GM19397 (cell line): Measurements from ENCODE around the gene DPP7.

Experiments used
- ATAC-seq: cut with Tn5 transposase; IDR thresholded peaks from one replicate; pipeline ENCODE4 v1.9.1; 2021; ENCODE audit warnings: mild to moderate bottlenecking, moderate library complexity; ENCODE audit not compliant: unreplicated experiment

Gene DPP7

DNA sequence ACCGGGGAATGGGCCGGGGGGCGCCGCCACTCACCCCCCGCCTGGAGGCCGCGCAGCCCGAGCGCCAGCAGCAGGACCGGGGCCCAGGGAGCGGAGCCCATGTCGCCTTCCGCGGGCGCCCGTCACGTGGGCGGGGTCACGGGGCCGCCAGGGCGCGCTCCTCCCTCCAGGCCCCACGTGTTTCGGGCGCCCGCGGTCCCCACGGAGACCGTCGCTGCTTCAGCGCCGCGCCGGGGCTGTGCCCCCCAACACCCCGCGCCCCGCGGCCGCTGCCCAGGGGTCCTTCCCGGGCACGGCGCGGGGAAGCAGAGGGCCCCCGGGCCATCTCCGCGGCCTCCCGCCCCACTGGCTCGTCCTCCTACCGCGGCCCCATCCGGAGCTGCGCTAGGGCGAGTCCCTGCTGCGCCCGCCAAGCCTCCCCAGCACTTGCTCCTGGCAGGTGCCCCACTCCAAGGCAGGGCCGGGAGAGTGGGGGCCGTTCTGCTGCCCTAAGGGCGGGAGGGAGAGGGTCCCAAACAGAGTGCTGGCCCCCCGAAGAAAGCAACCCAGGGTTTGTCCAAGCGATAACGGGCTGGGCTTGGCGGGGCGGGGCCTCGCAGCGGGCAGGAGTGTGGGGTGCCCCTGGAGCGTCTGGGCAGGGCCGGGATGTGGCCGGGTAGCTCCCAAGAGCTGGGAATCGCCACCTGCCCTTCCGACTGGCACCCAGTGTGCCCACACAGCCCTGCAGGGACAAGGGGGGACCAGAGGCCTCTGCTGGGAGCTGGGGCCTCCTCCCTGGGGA lies at the start of gene DPP7:
Gene DPP7, minus strand, starts transcription at position 121 of the 781 bp plus-strand sequence. Its CDS starts 20 bp downstream, at position 101.
- ATAC-seq = peak; percentile 66

DNA sequence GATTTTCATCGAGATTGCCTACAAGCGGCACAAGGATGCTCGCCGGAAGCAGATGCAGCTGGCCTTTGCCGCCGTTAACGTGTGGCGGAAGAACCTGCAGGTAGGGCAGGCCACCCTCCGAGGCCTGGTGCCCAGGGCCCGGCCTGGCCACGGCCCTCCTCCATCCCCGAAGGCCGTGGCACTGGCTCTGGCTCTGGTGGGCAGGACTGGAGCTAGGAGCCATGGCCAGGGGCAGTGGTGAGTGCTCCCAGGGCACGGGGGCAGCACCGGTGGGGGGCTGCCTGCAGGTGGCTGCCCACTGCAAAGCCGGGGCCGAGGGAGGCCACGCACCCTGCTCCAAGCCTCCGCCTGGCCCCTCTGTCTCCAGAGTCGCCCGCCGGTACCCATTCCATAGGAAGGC lies 49.3 kb upstream of the DPP7 start:
- ATAC-seq = no peak

DNA sequence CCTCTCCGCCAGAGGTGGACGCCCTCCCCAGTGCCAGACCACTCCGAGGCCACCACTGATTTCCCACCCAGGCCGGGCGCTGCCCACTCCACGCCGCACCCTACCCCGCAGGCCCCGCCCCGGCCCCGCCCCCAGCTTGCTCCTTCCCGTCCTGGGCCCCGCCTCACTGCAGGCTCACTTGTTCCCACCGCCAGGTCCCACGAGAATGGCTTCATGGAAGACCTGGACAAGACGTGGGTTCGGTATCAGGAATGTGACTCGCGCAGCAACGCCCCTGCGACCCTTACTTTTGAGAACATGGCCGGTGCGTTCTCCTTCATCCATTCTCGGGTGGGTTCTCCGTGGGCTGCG lies 48.8 kb upstream of the DPP7 start:
- no peak for ATAC-seq

DNA sequence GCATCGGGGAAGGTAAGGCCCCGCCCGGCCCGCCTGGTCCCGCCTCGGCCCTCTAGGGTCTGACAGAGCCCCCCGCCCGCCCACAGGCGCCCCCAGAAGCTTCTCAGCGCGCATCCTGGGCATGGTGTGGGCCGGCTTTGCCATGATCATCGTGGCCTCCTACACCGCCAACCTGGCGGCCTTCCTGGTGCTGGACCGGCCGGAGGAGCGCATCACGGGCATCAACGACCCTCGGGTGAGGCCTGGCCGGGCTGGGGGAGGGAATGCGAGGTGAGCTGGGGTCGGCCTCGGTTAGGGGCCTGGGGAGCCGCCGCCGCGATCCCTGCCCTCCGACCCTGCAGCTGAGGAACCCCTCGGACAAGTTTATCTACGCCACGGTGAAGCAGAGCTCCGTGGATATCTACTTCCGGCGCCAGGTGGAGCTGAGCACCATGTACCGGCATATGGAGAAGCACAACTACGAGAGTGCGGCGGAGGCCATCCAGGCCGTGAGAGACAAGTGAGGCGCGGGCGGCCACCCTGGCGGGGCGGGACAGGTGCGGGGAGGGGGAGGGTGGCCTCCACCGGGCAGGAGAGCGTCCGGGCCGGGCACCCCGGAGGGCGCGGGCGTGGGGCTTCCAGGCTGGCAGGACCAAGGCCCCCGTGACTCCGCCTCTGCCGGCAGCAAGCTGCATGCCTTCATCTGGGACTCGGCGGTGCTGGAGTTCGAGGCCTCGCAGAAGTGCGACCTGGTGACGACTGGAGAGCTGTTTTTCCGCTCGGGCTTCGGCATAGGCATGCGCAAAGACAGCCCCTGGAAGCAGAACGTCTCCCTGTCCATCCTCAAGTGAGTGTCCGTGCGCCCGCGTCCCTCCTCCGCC lies 48.2 kb upstream of the DPP7 start:
- no peak for ATAC-seq

DNA sequence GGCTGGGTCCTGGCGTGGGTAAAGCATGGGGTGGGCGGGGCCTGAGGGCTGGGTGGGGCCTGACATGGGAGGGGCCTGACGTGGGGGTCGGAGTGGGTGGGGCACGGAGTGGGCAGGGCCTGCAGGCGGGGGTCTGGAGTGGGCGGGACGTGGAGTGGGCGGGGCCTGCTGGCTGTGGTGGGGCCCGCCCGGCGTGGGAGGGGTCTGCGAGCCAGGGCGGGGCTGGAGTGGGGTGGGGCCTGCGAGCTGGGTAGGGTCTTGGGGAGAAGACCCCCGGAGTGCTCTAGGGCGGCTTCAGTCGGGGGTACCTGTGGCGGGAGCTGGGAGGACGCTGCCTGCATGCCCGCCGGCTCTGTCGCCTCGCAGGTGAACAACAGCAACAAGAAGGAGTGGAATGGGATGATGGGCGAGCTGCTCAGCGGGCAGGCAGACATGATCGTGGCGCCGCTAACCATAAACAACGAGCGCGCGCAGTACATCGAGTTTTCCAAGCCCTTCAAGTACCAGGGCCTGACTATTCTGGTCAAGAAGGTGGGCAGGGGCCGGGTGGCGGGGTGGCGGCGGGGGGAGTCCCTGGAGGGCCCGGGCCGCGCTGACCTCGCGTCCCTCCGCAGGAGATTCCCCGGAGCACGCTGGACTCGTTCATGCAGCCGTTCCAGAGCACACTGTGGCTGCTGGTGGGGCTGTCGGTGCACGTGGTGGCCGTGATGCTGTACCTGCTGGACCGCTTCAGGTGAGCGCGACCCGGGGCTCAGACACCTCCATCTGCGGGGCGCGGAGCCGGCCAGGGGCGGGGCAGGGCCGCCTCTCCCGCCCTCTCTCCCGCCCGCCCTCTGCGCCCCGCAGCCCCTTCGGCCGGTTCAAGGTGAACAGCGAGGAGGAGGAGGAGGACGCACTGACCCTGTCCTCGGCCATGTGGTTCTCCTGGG lies 47.3 kb upstream of the DPP7 start:
- no peak for ATAC-seq

DNA sequence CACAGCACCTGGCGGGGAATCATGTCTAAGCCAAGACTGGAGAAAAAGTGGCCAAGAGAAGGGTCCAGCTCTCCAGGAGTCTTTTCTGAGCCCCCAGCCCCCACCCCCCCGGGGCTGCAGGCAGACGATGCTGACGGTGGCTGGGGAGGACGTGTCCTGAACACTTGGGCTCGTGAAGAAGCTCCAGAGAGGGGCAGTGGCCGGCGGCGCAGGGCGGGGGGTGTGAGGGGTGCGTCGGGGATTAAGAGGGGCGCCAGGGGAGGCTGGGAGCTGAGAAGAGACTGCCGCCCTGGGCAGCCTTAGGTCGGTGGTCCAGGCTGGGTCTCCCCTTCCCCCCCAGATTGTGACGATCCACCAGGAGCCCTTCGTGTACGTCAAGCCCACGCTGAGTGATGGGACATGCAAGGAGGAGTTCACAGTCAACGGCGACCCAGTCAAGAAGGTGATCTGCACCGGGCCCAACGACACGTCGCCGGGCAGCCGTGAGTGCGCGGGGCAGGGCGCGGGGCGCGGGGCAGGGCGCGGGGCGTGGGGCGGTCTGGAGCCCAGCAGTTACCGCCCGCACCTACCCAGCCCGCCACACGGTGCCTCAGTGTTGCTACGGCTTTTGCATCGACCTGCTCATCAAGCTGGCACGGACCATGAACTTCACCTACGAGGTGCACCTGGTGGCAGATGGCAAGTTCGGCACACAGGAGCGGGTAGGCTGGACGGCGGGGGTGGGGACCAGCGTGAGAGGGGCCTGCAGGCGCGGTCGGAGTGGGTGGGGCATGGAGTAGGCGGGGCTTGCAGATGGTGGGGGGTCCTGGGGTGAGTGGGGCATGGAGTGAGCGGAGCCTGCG lies 46.4 kb upstream of the DPP7 start:
- ATAC-seq = no peak

DNA sequence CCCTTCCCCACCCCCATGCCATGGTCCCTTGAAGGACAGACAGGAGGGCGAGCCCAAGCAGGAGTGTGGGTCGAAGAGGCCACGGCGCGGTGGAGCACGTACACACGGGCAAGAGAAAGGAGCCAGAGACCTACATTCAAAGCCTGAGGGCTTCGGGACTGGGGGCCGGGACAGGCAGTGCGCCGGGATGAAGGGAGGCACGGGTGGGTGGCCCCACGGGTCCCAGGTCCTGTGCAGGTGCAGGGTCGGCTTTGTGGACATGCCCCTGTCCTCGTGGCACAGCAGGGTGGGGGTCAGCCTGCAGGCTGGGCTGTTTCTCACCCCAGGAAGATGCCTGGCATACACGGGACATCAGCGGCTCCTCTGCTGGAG lies 45.5 kb upstream of the DPP7 start:
- ATAC-seq = no peak

DNA sequence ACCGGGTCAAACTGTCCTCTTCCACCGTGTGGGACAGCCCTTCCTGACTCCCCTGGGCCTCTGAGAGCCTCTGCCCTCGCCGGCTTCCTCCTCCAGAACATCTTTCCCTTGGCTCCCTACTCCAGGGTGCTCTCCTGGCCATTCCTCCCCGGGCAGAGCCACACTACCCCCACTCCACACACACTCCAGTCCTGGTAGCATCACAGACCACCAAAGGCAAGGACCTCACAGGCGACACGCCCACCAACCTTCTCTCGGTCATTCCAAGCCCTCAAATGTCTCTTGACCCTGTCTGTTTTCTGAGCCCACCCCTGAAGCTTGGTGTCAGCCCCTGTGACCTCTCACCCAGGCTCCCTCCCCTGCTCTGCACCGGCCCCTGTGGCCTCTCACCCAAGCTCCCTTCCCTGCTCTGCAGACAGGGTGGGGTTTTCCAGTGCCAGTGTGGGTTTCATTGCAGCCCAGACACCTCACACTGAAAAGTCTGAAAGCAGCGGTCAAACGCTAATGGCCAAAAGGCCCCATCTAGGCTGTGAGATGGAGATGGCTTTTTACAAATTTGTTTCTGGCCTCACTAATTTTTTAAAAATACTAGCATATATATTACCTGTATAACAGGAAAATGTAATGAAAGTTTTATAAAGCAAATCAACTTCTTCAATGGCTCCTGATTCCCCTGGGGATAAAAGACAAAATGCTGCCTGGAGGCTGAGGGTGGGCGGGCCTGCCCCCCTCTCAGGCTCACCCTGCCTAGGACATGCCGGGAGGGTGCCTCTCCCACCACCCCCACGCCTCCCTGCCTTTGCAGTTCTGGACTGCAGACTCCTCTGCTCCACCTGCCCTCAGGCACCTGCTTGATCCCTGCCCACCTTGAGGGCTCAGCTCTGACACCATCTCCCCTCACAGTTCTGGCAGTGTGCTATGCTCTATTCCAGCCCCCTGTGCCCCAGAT lies 44.8 kb upstream of the DPP7 start:
- ATAC-seq = no peak

DNA sequence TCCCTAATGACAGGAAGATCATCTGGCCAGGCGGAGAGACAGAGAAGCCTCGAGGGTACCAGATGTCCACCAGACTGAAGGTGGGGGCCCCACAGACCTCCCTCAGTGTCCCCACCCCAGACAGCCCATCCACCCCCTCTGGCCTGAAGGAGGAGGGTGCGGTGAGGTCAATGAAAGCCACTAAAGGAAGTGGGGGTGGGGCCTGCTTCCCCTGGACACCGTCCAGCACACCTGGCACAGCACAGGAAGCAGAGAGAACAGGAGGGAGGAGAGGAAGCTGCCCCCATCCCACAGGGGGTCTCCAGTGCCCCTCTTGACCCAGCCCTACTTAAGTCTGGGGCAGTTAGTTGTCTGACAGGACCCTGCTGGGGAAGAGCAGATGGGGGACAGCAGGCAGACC lies 44.1 kb upstream of the DPP7 start:
- ATAC-seq = no peak

DNA sequence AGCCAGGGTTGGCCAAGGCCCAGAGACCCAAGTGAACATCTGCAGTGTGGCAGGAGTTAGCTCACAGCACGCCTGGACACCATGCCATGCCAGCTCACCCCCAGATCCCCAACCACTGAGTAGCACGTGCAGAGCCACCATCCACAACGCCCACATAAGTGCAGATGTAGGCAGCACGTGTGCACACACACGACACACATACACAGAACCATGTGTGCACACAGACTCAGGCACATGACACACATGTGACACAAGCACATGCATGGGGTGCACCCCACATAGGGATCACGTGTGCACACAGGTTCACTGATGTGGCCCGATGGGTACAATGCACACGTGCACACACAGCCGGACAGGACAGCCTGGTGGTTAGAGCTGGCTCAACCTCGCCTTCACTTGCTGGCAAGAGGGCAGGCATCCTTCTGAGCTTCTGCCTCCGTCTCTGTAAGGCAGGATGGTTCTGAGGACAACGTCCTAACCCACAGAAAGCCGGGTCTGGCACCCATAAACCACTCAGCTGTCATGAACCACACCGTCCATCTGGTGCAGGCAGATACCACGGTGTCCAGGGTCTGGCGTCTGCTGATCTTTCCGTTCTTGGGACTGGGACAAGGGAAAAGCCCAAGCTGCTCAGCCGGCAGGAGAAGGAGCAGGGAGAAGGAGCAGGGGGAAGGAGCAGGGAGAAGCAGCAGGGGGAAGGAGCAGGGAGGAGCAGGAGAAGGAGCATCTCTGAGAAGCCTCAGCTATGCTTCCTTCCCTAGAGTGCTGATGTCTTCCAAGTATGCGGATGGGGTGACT lies 43.3 kb upstream of the DPP7 start:
- no peak for ATAC-seq

DNA sequence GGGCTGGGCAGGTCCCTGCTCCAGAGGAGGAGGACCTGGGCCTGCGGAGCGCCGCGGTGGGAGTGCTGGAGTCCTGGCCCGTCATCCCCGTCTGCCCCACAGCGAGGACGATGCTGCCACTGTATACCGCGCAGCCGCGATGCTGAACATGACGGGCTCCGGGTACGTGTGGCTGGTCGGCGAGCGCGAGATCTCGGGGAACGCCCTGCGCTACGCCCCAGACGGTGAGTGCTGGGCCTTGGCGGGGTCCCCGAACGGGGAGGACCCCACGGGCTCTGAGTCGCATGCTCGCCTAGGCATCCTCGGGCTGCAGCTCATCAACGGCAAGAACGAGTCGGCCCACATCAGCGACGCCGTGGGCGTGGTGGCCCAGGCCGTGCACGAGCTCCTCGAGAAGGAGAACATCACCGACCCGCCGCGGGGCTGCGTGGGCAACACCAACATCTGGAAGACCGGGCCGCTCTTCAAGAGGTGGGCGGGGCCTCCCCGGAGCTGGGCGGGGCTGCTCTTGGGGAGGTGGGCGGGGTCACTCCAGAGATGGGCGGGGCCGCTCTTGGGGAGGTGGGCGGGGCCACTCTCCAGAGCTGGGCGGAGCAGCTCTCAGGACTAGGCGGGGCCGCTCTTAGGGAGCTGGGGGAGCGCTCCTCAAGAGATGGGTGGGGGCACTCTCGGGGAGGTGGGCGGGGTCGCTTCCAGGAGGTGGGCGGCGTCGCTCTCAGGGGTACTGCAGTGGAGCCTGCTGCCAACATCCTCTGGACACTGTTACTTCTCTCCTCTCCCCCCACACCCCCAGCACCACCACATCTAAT lies 42.2 kb upstream of the DPP7 start:
- no peak for ATAC-seq

DNA sequence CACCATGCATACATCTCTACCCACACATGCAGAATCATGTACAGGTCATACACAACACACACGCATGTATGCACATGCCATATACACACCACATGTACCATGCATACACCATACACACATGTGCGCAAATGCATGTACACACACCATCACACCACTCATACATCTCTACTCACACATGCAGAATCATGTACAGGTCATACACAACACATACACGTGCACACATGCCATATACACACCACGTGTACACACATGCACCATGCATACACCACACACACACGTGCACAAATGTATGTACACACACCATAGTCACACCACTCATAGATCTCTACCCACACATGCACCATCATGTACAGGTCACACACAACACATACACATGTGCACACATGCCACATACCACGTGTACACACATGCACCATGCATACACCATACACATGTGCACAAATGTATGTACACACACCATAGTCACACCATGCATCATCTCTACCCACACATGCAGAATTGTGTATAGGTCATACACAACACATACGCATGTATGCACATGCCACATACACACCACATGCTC lies 38.4 kb upstream of the DPP7 start:
- no peak for ATAC-seq

DNA sequence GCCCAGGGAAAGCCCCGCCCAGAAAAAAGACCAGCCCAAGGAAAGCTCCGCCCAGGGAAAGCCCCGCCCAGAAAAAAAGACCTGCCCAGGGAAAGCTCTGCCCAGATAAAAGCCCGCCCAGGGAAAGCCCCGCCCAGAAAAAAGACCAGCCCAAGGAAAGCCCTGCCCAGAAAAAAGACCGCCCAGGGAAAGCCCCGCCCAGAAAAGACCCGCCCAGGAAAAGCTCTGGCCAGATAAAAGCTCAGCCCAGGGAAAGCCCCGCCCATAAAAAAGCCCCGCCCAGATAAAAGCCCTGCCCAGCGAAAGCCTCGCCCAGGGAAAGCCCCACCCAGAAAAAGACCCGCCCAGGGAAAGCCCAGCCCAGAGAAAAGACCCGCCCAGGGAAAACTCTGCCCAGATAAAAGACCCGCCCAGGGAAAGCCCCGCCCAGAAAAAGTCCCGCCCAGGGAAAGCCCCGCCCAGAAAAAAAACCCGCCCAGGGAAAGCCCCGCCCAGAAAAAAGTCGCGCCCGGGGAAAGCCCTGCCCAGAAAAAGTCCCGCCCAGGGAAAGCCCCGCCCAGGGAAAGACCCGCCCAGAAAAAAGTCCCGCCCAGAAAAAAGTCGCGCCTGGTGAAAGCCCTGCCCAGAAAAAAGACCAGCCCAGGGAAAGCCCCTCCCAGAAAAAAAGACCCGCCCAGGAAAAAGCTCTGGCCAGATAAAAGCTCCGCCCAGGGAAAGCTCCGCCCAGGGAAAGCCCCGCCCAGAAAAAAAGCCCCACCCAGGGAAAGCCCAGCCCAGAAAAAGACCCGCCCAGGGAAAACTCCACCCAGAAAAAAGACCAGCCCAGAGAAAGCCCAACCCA lies 36.3 kb upstream of the DPP7 start:
- peak; percentile 40 for ATAC-seq

DNA sequence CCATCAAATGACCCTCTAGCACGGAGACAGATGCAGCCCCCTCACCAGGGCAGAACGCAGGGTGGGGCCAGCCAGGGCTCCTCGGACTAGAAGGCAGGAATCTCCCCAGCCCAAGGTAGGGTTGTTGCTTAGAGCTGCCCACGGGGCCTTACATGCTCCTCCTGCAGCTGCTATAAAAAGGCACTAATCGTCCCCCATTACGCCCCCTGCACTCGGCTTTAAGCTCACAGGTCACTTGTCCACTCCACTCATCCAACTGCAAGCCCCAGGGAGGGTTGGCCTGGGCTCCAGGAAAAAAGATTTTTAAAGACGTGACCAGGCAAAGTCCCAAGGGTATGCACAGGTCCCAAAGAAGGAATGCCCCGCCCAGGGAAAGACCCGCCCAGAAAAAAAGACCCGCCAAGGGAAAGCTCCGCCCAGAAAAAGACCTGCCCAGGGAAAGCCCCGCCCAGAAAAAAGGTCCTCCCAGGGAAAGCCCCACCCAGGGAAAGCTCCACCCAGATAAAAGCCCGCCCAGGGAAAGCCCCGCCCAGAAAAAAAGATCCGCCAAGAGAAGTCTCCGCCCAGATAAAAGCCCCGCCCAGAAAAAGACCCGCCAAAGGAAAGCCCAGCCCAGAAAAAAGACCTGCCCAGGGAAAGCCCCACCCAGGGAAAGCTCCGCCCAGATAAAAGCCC lies 35.5 kb upstream of the DPP7 start:
- ATAC-seq = no peak

DNA sequence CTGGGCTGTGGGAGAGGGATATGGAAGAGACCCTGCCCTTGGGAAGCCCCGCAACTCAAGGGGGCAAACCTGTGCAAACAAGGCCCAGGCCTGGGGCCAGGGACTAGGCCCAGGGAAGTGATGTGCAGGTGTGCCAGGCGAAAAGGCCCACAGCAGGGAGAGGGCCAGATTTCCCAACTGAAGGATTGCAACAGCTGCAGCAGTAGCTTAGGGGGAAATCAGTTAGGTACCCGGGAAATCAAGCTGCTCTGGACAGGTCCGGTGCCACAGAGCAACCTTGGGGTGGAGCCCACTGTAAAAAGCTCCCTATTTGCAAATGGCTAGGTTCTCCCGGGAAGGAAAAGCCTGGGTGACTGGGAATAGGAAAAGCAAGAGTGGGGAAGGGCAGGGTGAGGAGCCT lies 34.8 kb upstream of the DPP7 start:
- no peak for ATAC-seq

DNA sequence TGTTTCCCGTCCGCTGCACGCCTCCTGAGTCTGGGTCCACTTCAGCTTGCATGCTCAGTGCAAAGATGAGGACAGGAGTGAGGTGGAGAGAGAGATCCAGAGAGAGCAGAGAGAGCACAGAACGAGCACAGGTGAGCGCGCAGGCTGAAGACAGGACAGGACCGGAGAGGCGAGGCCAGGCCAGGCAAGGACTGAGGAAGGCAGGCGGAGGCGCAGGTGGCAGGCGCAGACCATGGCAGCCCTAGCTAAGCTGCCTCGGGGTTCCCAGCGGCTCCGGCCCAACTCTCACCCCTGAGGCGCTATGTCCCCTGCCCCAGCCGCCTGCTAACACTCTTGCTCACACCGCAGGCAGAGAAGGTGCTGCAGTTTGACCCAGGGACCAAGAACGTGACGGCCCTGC lies 34.1 kb upstream of the DPP7 start:
- no peak for ATAC-seq
